HEK293 (cell line): ENCODE data around the gene APOL4.

Source experiments
- CTCF ChIA-PET: fragments of 350-600 bp; formaldehyde crosslinking; extraction: SDS; loops from one replicate; lab custom pipeline; 2021; ENCODE audit warnings: antibody characterized with exemption; lab: Yijun Ruan, JAX
- POLR2A ChIA-PET: fragments of 300-600 bp; formaldehyde crosslinking; extraction: SDS; loops from one replicate; lab custom pipeline; 2020; ENCODE audit warnings: antibody characterized with exemption, inconsistent platforms; lab: Yijun Ruan, JAX
- H3K27ac ChIP-seq: fragments of 200-500 bp; sonication (Bioruptor generic); 2 replicates; pipeline ENCODE4 v1.5.1; 2014; ENCODE audit warnings: low read depth, low read length, control low read depth, inconsistent platforms; ENCODE audit errors: extremely low read depth
- H3K36me3 ChIP-seq, 2 experiments: fragments of 200-500 bp in 1 of 2; sonication (Bioruptor generic) in 1 of 2; 1 replicate in 1 of 2; 2 replicates in 1 of 2; pipeline ENCODE4 v1.5.1; 2014 to 2017; ENCODE audit warnings: inconsistent platforms in 2 of 2, low read length in 2 of 2; ENCODE audit not compliant: control insufficient read depth in 2 of 2, insufficient read depth in 1 of 2
- H3K4me1 ChIP-seq: fragments of 200-500 bp; sonication (Bioruptor generic); 2 replicates; pipeline ENCODE4 v1.5.1; 2014; ENCODE audit warnings: mild to moderate bottlenecking, low read length, inconsistent platforms; ENCODE audit not compliant: control insufficient read depth, insufficient read depth
- H3K4me3 ChIP-seq: 2 replicates; pipeline ENCODE4 v1.5.1; 2011; ENCODE audit warnings: low read depth, mild to moderate bottlenecking, control low read depth, low read length, moderate library complexity
- H3K9me3 ChIP-seq: fragments of 200-500 bp; sonication (Bioruptor generic); 2 replicates; pipeline ENCODE4 v1.5.1; 2014; ENCODE audit warnings: low read depth, low read length, inconsistent platforms; ENCODE audit not compliant: control insufficient read depth, insufficient read depth
- OVOL3 ChIP-seq: fragments of 450-650 bp; formaldehyde crosslinking; IDR thresholded peaks from 2 replicates; pipeline ENCODE4 v1.5.1; 2016; ENCODE audit warnings: missing biosample characterization, missing genetic modification characterization
- ZFHX2 ChIP-seq: fragments of 450-650 bp; formaldehyde crosslinking; conservative IDR thresholded peaks from 2 replicates; pipeline ENCODE4 v1.5.1; 2016; ENCODE audit warnings: missing biosample characterization, missing genetic modification characterization
- ZNF10 ChIP-seq: fragments of 450-650 bp; formaldehyde crosslinking; IDR thresholded peaks from 2 replicates; pipeline ENCODE4 v1.5.1; 2017; ENCODE audit warnings: missing biosample characterization, missing genetic modification characterization
- ZNF132 ChIP-seq: fragments of 450-650 bp; formaldehyde crosslinking; IDR thresholded peaks from 2 replicates; pipeline ENCODE4 v1.5.1; 2017; ENCODE audit warnings: missing biosample characterization, missing genetic modification characterization, borderline replicate concordance
- ZNF138 ChIP-seq: fragments of 450-650 bp; formaldehyde crosslinking; IDR thresholded peaks from 2 replicates; pipeline ENCODE4 v1.5.1; 2016; ENCODE audit warnings: missing biosample characterization, missing genetic modification characterization, borderline replicate concordance
- ZNF2 ChIP-seq: fragments of 450-650 bp; formaldehyde crosslinking; IDR thresholded peaks from 2 replicates; pipeline ENCODE4 v1.5.1; 2016; ENCODE audit warnings: missing biosample characterization, missing genetic modification characterization
- ZNF202 ChIP-seq: fragments of 450-650 bp; formaldehyde crosslinking; IDR thresholded peaks from 2 replicates; pipeline ENCODE4 v1.5.1; 2016; ENCODE audit warnings: missing biosample characterization, missing genetic modification characterization, borderline replicate concordance
- ZNF292 ChIP-seq: fragments of 450-650 bp; formaldehyde crosslinking; IDR thresholded peaks from 2 replicates; pipeline ENCODE4 v1.5.1; 2016; ENCODE audit warnings: low read depth, missing biosample characterization, missing genetic modification characterization, borderline replicate concordance
- ZNF335 ChIP-seq: fragments of 450-650 bp; formaldehyde crosslinking; conservative IDR thresholded peaks from 2 replicates; pipeline ENCODE4 v1.5.1; 2016; ENCODE audit warnings: missing biosample characterization, missing genetic modification characterization
- ZNF341 ChIP-seq: fragments of 450-650 bp; formaldehyde crosslinking; IDR thresholded peaks from 2 replicates; pipeline ENCODE4; 2016; ENCODE audit warnings: low read depth, missing biosample characterization, missing genetic modification characterization
- ZNF426 ChIP-seq: fragments of 450-650 bp; formaldehyde crosslinking; IDR thresholded peaks from 2 replicates; pipeline ENCODE4 v1.5.1; 2017; ENCODE audit warnings: missing biosample characterization, missing genetic modification characterization, mild to moderate bottlenecking, inconsistent platforms, moderate library complexity
- ZNF529 ChIP-seq: fragments of 450-650 bp; formaldehyde crosslinking; IDR thresholded peaks from 2 replicates; pipeline ENCODE4 v1.5.1; 2017; ENCODE audit warnings: missing genetic modification characterization, missing biosample characterization; ENCODE audit not compliant: insufficient replicate concordance
- ZNF610 ChIP-seq: fragments of 450-650 bp; formaldehyde crosslinking; IDR thresholded peaks from 2 replicates; pipeline ENCODE4 v1.5.1; 2016; ENCODE audit warnings: missing biosample characterization, missing genetic modification characterization, borderline replicate concordance
- ZNF626 ChIP-seq: fragments of 450-650 bp; sonication (Bioruptor Pico); formaldehyde crosslinking; IDR thresholded peaks from 2 replicates; pipeline ENCODE4 v1.5.1; 2018; ENCODE audit warnings: missing biosample characterization, missing genetic modification characterization, inconsistent platforms
- ZNF837 ChIP-seq: fragments of 450-650 bp; formaldehyde crosslinking; IDR thresholded peaks from 2 replicates; pipeline ENCODE4 v1.5.1; 2016; ENCODE audit warnings: missing biosample characterization, missing genetic modification characterization
- TF ChIP-seq, protein P1 (sequence below): fragments of 450-650 bp; formaldehyde crosslinking; IDR thresholded peaks from 2 replicates; pipeline ENCODE4 v1.5.1; 2016; ENCODE audit warnings: missing biosample characterization, missing genetic modification characterization
- TF ChIP-seq, protein P2 (sequence below): fragments of 450-650 bp; formaldehyde crosslinking; IDR thresholded peaks from 2 replicates; pipeline ENCODE4 v1.5.1; 2016; ENCODE audit warnings: missing biosample characterization, missing genetic modification characterization, low read depth
- TF ChIP-seq, protein P3 (sequence below): fragments of 450-650 bp; formaldehyde crosslinking; IDR thresholded peaks from 2 replicates; pipeline ENCODE4 v1.5.1; 2017; ENCODE audit warnings: missing biosample characterization, missing genetic modification characterization
- TF ChIP-seq, protein P4 (sequence below): fragments of 450-650 bp; formaldehyde crosslinking; IDR thresholded peaks from 2 replicates; pipeline ENCODE4 v1.5.1; 2017; ENCODE audit warnings: missing biosample characterization, missing genetic modification characterization

Gene APOL4

DNA sequence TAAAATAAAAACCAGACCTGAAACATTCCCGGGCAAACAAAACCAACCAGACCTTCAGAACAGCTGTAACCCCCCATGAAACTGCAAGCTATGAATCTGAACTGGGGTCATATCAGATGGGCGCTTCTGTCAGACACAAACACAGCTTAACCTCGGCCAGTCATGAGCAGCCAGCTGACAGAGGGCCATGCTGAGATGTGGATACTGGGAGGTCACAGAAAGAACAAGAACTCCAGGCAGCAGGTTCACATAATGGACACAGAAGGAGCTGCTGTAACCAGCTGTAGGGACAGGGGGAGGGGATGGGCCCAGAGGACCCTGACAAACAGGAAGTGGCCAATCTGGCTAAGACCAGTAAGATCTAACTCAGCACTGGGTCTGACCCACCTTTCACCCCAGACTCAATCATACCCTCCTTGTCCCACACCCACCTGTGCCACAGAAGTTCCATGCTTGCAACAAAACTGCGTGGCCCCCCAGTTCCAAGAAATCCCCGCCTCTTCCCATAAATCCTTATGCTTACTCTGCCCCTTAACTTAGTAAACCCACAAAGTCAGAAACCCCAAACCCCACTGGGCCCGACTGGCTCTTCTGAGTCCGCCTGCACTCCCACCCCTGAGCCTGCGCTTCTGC is 4.0 kb downstream of the APOL4 start:
- ChIA-PET CTCF (interaction anchor here (0.6 to 6.9 kb wide), 8 partner anchors 12 to 1030 kb away, joined by 3 to 60 read pairs (median 5); no protein-coding TSS in a partner anchor), POLR2A (interaction anchor here (1.2 kb wide), 1 partner anchor 42 kb away, joined by 3 read pairs; the partner anchor contains the start of gene APOL2)
- TF ChIP-seq ZNF132 (tag by site-specific recombination) (no peak), ZNF341 (tag by site-specific recombination) (peak; percentile 39; the same call in 1 of the 2 replicates), ZNF335 (peak; percentile 20; the same call in 1 of the 2 replicates)
- TF ChIP-seq, protein P1, sequence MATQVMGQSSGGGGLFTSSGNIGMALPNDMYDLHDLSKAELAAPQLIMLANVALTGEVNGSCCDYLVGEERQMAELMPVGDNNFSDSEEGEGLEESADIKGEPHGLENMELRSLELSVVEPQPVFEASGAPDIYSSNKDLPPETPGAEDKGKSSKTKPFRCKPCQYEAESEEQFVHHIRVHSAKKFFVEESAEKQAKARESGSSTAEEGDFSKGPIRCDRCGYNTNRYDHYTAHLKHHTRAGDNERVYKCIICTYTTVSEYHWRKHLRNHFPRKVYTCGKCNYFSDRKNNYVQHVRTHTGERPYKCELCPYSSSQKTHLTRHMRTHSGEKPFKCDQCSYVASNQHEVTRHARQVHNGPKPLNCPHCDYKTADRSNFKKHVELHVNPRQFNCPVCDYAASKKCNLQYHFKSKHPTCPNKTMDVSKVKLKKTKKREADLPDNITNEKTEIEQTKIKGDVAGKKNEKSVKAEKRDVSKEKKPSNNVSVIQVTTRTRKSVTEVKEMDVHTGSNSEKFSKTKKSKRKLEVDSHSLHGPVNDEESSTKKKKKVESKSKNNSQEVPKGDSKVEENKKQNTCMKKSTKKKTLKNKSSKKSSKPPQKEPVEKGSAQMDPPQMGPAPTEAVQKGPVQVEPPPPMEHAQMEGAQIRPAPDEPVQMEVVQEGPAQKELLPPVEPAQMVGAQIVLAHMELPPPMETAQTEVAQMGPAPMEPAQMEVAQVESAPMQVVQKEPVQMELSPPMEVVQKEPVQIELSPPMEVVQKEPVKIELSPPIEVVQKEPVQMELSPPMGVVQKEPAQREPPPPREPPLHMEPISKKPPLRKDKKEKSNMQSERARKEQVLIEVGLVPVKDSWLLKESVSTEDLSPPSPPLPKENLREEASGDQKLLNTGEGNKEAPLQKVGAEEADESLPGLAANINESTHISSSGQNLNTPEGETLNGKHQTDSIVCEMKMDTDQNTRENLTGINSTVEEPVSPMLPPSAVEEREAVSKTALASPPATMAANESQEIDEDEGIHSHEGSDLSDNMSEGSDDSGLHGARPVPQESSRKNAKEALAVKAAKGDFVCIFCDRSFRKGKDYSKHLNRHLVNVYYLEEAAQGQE (tag by site-specific recombination) = no peak
- no peaks in the 10 kb centered on the region for H3K9me3 ChIP-seq
- no peak overlapping the region for H3K4me3 ChIP-seq
- H3K4me1 ChIP-seq = no peaks in the 10 kb centered on the region
- no peak overlapping the region for H3K27ac ChIP-seq
- no peaks in the 10 kb centered on the region for H3K36me3 ChIP-seq

DNA sequence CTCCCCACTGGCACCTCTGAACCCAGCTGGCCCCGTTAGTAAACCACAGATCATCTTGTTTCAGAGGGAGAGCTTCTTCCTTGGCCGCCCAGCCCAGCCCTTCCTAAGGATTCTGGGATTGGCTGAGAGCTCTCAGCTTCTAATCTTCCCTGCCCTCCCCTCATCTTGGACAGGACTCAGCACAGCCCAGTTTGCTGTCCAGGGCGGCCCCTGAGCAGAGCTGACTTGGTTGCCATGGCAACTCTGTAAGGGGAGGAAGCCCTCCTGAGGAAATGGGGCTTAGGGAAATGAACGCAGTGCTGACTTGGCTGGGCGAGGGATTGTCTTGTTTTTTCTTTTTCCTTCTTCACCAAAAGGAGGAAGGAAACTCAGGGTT is 4.6 kb downstream of the APOL4 start:
- no peak for TF ChIP-seq ZNF138 (tag by site-specific recombination)
- TF ChIP-seq ZNF10 (tag by site-specific recombination) = no peak
- TF ChIP-seq ZNF837 (tag by site-specific recombination) = no peak
- TF ChIP-seq, protein P2, sequence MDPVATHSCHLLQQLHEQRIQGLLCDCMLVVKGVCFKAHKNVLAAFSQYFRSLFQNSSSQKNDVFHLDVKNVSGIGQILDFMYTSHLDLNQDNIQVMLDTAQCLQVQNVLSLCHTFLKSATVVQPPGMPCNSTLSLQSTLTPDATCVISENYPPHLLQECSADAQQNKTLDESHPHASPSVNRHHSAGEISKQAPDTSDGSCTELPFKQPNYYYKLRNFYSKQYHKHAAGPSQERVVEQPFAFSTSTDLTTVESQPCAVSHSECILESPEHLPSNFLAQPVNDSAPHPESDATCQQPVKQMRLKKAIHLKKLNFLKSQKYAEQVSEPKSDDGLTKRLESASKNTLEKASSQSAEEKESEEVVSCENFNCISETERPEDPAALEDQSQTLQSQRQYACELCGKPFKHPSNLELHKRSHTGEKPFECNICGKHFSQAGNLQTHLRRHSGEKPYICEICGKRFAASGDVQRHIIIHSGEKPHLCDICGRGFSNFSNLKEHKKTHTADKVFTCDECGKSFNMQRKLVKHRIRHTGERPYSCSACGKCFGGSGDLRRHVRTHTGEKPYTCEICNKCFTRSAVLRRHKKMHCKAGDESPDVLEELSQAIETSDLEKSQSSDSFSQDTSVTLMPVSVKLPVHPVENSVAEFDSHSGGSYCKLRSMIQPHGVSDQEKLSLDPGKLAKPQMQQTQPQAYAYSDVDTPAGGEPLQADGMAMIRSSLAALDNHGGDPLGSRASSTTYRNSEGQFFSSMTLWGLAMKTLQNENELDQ (tag by site-specific recombination) = no peak
- TF ChIP-seq ZNF335 = peak; percentile 39; the same call in 1 of the 2 replicates
- no peak for TF ChIP-seq ZNF626 (tag by site-specific recombination)
- TF ChIP-seq, protein P3, sequence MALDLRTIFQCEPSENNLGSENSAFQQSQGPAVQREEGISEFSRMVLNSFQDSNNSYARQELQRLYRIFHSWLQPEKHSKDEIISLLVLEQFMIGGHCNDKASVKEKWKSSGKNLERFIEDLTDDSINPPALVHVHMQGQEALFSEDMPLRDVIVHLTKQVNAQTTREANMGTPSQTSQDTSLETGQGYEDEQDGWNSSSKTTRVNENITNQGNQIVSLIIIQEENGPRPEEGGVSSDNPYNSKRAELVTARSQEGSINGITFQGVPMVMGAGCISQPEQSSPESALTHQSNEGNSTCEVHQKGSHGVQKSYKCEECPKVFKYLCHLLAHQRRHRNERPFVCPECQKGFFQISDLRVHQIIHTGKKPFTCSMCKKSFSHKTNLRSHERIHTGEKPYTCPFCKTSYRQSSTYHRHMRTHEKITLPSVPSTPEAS (tag by site-specific recombination) = no peak
- ChIA-PET CTCF (interaction anchor here (1.0 to 6.9 kb wide), 7 partner anchors 11 to 290 kb away, joined by 3 to 60 read pairs (median 10); no protein-coding TSS in a partner anchor), POLR2A (no interaction called here)
- Histone ChIP-seq H3K27ac (no peak overlapping the region), H3K4me3 (no peak overlapping the region), H3K9me3 (no peaks in the 10 kb centered on the region), H3K36me3 (no peaks in the 10 kb centered on the region), H3K4me1 (no peaks in the 10 kb centered on the region)

DNA sequence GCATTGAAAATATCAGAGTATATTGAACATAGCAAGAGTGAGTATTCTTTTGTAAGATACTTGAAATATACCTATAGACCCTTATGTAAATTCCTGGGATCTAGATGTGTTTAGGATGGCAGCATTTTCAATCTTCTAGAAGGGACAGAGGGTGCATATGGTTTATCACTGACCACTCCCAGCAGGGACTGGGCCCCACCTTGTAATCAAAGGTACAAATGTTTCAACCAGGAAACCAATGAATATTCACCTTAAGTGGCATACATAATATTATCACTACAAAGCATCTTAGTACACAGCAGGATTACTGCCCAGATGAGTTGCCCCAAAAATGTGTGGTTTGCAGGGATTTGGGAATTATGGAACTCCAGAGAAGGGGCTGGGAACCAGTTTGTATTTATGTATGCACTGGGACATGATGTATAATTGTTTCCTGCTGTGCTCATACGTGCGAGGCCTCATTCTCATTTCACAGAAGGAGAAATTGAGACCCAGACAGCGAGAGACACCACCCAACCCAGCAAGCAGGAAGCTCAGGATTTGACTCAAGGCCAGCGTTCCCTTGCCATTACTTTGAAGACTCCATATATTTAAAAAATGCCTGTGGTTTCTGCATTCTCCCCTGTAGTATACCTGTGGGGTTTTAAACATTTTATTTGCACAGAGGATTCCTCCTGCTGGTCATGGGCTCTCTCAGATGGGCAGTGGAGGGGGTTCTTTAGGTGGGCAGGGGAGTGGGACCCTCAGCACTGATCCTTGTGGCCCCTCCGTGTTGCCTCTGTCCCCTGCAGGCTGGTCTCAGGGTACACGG is 5.2 kb downstream of the APOL4 start:
- Histone ChIP-seq H3K9me3 (no peaks in the 10 kb centered on the region), H3K4me3 (no peak overlapping the region), H3K27ac (no peak overlapping the region), H3K36me3 (no peaks in the 10 kb centered on the region), H3K4me1 (no peaks in the 10 kb centered on the region)
- CTCF ChIA-PET = interaction anchor here (0.6 to 6.9 kb wide), 11 partner anchors 11 to 290 kb away, joined by 3 to 60 read pairs (median 10); partner anchors contain the start of gene APOL2
- POLR2A ChIA-PET = interaction anchor here (1.1 kb wide), 1 partner anchor 8 kb away, joined by 3 read pairs; no protein-coding TSS in a partner anchor
- TF ChIP-seq ZFHX2 (tag by site-specific recombination) (no peak), ZNF138 (tag by site-specific recombination) (no peak), ZNF529 (no peak), ZNF202 (no peak), ZNF426 (tag by site-specific recombination) (no peak), ZNF610 (tag by site-specific recombination) (no peak), ZNF292 (no peak), ZNF2 (no peak), OVOL3 (tag by site-specific recombination) (no peak)
- TF ChIP-seq, protein P4, sequence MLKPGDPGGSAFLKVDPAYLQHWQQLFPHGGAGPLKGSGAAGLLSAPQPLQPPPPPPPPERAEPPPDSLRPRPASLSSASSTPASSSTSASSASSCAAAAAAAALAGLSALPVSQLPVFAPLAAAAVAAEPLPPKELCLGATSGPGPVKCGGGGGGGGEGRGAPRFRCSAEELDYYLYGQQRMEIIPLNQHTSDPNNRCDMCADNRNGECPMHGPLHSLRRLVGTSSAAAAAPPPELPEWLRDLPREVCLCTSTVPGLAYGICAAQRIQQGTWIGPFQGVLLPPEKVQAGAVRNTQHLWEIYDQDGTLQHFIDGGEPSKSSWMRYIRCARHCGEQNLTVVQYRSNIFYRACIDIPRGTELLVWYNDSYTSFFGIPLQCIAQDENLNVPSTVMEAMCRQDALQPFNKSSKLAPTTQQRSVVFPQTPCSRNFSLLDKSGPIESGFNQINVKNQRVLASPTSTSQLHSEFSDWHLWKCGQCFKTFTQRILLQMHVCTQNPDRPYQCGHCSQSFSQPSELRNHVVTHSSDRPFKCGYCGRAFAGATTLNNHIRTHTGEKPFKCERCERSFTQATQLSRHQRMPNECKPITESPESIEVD = no peak
